Measurements from ENCODE around the gene ALDH16A1.
"Not testable (repeated sequence)": the region's sequence is repeated elsewhere in the genome, so short reads cannot be mapped to it uniquely, and the experiment has no call there.

Gene ALDH16A1

GRCh38 chr19:49468746-49469447 lies 15.9 kb downstream of the ALDH16A1 start:
- DNase-seq: no peak

GRCh38 chr19:49469828-49470614 lies 17.0 kb downstream of the ALDH16A1 start:
- no peak for DNase-seq

- DNase-seq: no peak
Measured at GRCh38 chr19:49470615-49470978, 17.6 kb downstream of the ALDH16A1 start.

GRCh38 chr19:49472936-49473335 lies 19.9 kb downstream of the ALDH16A1 start:
- no peak for DNase-seq

GRCh38 chr19:49473501-49473867 lies 20.5 kb downstream of the ALDH16A1 start:
- not testable (repeated sequence) for DNase-seq

GRCh38 chr19:49473868-49474541 lies 21.0 kb downstream of the ALDH16A1 start, which contains the start of gene FLT3LG:
Gene FLT3LG, plus strand, starts transcription at chr19:49474215. Its CDS starts 425 bp downstream, at chr19:49474640.
- no peak for DNase-seq

- DNase-seq: no peak
Measured at GRCh38 chr19:49474542-49474924, 21.5 kb downstream of the ALDH16A1 start.

- DNase-seq: no peak
Measured at GRCh38 chr19:49475191-49475917, 22.3 kb downstream of the ALDH16A1 start.

GRCh38 chr19:49475995-49476880 lies 23.2 kb downstream of the ALDH16A1 start:
- DNase-seq: no peak

- no peak for DNase-seq
Measured at GRCh38 chr19:49479975-49480628, 27.1 kb downstream of the ALDH16A1 start.

GRCh38 chr19:49481020-49481683 lies 28.1 kb downstream of the ALDH16A1 start:
- no peak for DNase-seq

- DNase-seq: no peak
Measured at GRCh38 chr19:49486232-49486631, 33.2 kb downstream of the ALDH16A1 start.

- DNase-seq: no peak
Measured at GRCh38 chr19:49486710-49487276, 33.8 kb downstream of the ALDH16A1 start.

GRCh38 chr19:49487277-49488045 lies 34.4 kb downstream of the ALDH16A1 start, which contains the start of gene RPL13A:
Gene RPL13A, plus strand, starts transcription at chr19:49487608. Its CDS starts 22 bp downstream, at chr19:49487630.
- peak; percentile 99 for DNase-seq

- DNase-seq: no peak
Measured at GRCh38 chr19:49488046-49488862, 35.2 kb downstream of the ALDH16A1 start.

- DNase-seq: no peak
Measured at GRCh38 chr19:49488863-49489537, 36.0 kb downstream of the ALDH16A1 start.

- no peak for DNase-seq
Measured at GRCh38 chr19:49489601-49490167, 36.7 kb downstream of the ALDH16A1 start.
